C1 segment of cervical spinal cord (tissue), 14 donors: Measurements from ENCODE around the gene ZBP1.

Experiments
- DNase-seq, 14 donors: peaks; one replicate each; lab custom pipeline; 2025; lab: John Stamatoyannopoulos, UW

Gene ZBP1

DNA sequence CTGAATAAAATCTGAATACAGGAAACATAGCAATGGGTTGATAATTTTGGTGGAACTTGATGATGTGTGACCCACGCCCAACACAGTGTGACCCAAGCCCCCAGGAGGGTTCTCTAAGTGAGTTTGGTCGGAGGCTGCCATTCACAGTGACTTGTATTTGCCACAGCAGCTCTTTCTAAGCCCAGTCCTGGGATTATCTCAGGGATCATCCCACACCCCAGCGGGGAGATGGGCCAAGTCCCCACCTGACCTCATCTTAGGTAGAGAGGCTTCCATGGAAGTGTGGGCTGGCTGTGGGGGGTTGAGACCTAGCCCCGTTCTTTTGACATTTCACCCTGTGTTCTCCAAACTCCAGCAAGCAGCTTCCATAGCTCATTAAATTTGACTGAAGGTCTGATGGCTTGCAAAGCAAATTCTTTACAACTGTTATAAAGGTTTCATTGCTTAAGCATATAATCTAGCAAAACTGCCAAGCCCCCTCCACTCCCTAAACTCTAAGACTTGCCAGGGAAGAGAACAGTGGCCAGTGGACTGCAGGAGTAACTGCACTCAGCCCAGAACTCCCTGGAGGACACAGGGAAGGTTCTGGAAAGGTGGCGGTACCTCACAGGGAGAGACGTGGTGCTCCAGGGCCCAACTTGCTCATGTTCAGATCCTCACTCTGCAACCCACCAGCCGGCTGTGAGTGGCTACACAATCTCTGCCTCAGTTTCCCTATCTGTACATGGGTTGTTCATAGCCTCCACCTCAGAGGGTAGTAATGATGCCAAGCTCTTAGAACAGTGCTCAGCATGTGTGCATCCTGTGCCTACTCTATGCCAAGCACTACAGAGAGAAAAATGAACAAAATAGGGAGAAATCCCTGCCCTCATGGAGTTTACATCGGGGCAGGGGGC is 60.3 kb downstream of the ZBP1 start:
- no peak for DNase-seq

GRCh38 chr20:57559289-57559634 is 61.0 kb downstream of the ZBP1 start:
- no peak for DNase-seq

DNA sequence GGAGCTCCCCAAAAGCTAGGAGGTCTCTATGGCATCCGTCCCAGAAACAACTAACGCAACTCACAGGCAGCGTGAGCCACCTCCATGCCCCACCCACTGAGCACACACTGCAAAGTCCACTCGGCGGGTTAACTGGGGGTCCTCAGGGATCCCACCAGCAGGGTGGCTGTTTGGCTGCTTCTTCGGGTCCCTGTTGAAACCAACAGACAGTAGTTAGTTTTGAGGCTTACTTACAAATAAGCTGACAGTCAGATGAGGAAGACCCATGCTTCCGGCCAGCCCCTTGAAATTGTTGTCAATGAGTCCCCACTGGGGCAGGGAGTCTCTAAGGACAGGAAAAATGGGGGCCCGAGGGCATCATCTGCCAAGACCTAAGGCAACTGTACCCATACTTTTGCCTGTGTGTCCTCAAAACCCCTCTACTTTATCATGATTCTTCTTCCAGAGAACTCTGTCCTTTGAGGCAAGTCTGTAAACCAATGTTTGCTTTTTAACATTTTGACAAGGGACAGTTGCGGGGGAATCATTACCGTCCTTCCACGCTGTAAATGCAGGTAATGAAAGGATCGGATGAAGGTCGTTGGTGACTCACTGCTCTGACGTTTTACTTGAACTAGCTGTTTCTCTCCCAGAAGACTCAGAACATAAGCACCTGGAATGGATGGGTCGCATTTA is 61.5 kb downstream of the ZBP1 start:
- no peak for DNase-seq

DNA sequence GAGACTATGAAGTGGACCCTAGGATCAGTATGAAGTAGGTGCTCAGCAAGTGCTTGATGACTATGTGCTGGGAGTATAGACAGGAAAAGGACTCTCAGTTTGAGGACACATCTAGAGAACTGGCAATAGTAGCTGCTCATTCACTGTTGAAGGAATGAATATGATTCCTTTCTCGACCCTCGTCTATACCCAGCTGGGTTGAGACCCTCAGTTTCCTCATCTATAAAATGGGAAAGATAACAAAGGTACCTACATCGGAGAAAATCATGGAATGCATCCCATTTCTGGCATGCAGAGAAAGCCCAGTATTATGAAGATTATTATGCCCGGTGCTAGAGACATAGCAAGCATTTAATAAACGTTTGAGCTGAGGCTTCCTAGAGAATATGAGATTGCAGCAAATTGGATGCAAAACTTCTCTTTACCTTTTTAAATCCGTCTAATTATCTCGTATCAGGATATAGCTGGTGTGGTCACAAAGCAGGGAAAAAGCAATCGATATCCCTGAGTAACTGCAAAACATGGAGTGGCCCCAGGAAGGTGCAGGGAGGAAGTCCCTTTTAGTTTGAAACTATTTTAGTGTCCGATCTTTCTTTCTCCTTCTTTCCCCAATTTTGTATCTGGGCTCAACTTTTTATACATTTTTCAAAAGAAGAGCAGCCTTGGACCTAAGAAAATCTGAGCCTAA is 62.2 kb downstream of the ZBP1 start:
- no peak for DNase-seq

GRCh38 chr20:57556980-57557274 is 63.3 kb downstream of the ZBP1 start:
- no peak for DNase-seq

DNA sequence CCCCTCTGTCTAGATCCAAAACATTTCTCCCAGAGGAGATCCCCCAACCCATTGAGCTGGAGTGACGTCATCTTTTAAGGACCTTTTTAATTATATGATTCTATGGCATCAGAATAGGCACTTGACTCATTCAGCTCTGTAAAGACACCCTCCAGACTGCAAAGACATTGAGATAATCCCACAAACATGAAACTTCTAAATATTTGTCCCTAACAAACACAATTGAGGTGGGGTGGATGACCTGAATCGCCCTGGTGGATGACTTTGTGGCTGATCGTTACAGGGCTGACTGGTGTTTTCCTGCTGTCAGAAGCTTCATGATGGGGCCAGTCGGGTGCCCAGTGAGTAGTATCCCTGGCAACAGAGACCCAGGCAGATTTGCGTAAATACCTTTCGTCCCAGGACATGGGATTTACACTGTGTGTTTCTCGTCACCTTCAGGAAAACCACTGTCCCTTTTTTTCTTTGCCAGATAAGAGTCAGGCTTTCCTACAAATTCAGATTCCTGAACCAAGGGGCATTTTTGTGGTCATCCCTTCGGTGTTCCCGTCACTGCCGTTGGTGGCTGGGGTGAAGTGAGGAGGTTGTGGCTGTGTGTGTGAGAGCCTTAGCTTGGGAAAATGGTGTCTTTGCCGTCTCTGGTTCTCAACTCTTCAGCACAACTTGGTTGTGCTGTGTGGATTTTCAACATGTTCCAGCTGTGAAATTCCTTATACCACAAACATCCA is 64.6 kb downstream of the ZBP1 start:
- no peak for DNase-seq
